H1 (cell line): ENCODE measurements around the gene FBXL16. TPM values are rescaled to one million over a fixed set of nuclear protein-coding genes. Genes with fewer than 3 reads are reported as not detected.

Experiments
- BCL11A ChIP-seq, 2 experiments: IDR thresholded peaks; one replicate each; pipeline ENCODE4 v1.6.1; 2011; ENCODE audit warnings: low read depth in 2 of 2, low read length in 2 of 2, mild to moderate bottlenecking in 2 of 2
- RFX5 ChIP-seq: IDR thresholded peaks from 2 replicates; pipeline ENCODE4 v1.6.1; 2011; ENCODE audit warnings: low read depth, low read length, improper control_type of control experiment, borderline replicate concordance
- polyA plus RNA-seq, 7 experiments: library from polyadenylated mRNA; depleted of rRNA in 3 of 7; stranded (reverse) in 5 of 7; unstranded in 2 of 7; fragments of >200 nt in 5 of 7; fragments of 200-250 nt in 2 of 7; gene quantifications; 1 replicate in 5 of 7; 2 replicates in 1 of 7; 4 replicates in 1 of 7; pipeline versions ENCODE4 v1.2.1 to v1.2.3, GENCODE V29; 2011 to 2013; ENCODE audit warnings: missing spikeins in 2 of 7, mixed read lengths in 2 of 7
- total RNA-seq: library from RNA; stranded (reverse); fragmentation: NEBNext Ultra II Directional; extraction: Animal tissue kit (Norgen Biotek cat#: 25700); gene quantifications from 2 replicates; pipeline ENCODE4 v1.2.1, GENCODE V29; 2021

Gene FBXL16
- total and polyA plus RNA-seq, 2 of the 8 experiments (the other 6 are each of a cell fraction or from before 2014, with no cell fraction given) = 12.5 to 12.8 TPM

- TF ChIP-seq BCL11A (IDR thresholded peaks at IDR 0.05; ENCODE audit: low read depth in 2 of 2, low read length in 2 of 2) (no peak), RFX5 (no peak)
- TF ChIP-seq, all 59 proteins: peak for 6
Observed at GRCh38 chr16:648071-648780, 57.4 kb downstream of the FBXL16 start (continued).
